Measurements from ENCODE around the gene PREX1. TPM values are rescaled to one million over a fixed set of nuclear protein-coding genes. Genes with fewer than 3 reads are reported as not detected.

PREX1 gene
- total and polyA plus RNA-seq, 2 donors (not counting 3 experiments of a cell fraction or from before 2014, with no cell fraction given) = 51.3 to 72.9 TPM

DNA sequence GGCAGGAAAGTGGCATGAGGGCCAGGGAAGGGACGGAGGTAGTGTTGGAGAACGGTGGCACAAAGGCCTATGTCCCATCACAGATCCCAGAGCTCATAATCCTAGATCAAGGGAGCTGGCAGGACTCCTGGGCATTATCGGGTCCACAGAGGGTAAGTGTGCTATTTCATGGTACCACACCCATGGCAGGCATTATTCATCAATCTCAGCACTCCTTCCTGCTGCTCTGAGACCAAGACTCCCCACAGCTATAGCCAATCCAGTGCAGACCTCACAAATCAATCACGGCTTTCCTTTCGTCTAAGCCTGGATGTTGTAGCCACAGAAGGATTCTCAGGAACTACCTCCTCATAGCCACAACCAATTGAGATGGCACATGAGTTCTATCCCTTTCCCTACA, 187.9 kb downstream of the PREX1 start:
- BruUV-seq (replicated peaks) = no TSS peak
- dilution Hi-C loops (cut with MboI; ENCODE audit: extremely low pct_ligation_motif_present, low sequenced_read_pairs) (no loop called here), intact Hi-C loops (cut with micrococcal nuclease) (loop anchor here (5.0 kb wide), 1 partner anchor 342 kb away; no protein-coding TSS in a partner anchor)
- Histone ChIP-seq H3K4me3 (replicated peaks in 1 of 3; ENCODE audit: insufficient read depth in 1 of 3, low read depth in 1 of 3, low read length in 3 of 3) (no peak overlapping the region), H3K27ac (ENCODE audit: insufficient read depth, low read depth, low read length) (no peak overlapping the region), H3K36me3 (ENCODE audit: control insufficient read depth in 2 of 2, extremely low read depth in 1 of 2, insufficient read depth in 2 of 2, low read length in 2 of 2) (peaks cover 4 to 38% of the 10 kb centered on the region in 2 experiments), H3K79me2 (ENCODE audit: control insufficient read depth, insufficient read depth, low read length) (no peaks in the 10 kb centered on the region), H3K9me1 (replicated peaks; ENCODE audit: control insufficient read depth, extremely low read depth, insufficient read depth, low read length) (no peaks in the 10 kb centered on the region), H3K4me1 (ENCODE audit: control insufficient read depth, extremely low read depth, insufficient read depth, low read length) (peaks cover 16% of the 10 kb centered on the region), H4K20me1 (replicated peaks; ENCODE audit: control insufficient read depth, extremely low read depth, insufficient read depth, low read length) (no peaks in the 10 kb centered on the region), H3K27me3 (ENCODE audit: control insufficient read depth in 2 of 2, insufficient read depth in 2 of 2, low read length in 2 of 2) (no peaks in the 10 kb centered on the region), H3K9me3 (replicated peaks; ENCODE audit: control insufficient read depth, insufficient read depth, low read length) (no peaks in the 10 kb centered on the region), H3K4me2 (ENCODE audit: insufficient read depth, low read length) (no peak overlapping the region), H2AFZ (ENCODE audit: low read depth, low read length) (no peak overlapping the region), H3K9ac (replicated peaks; ENCODE audit: extremely low read depth, insufficient read depth, low read length) (no peak overlapping the region)
- TF ChIP-seq FOS (IDR thresholded peaks at IDR 0.05; ENCODE audit: borderline replicate concordance, insufficient read depth, low read length) = no peak
- TF ChIP-seq CTCF (IDR thresholded peaks at IDR 0.05; ENCODE audit: extremely low read depth in 1 of 2, insufficient read depth in 1 of 2, low read depth in 1 of 2, low read length in 2 of 2) = no peak
- no peak for TF ChIP-seq EZH2 (IDR thresholded peaks at IDR 0.05; ENCODE audit: borderline replicate concordance, low read depth, low read length, severe bottlenecking)
- no peak for TF ChIP-seq GATA2 (IDR thresholded peaks at IDR 0.05; ENCODE audit: insufficient read depth, insufficient read length, low read depth, low read length)
- no peak for TF ChIP-seq POLR2AphosphoS5 (IDR thresholded peaks at IDR 0.05; ENCODE audit: insufficient read depth, low read depth, low read length)
- TF ChIP-seq, protein P1, sequence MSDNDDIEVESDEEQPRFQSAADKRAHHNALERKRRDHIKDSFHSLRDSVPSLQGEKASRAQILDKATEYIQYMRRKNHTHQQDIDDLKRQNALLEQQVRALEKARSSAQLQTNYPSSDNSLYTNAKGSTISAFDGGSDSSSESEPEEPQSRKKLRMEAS (IDR thresholded peaks at IDR 0.05; ENCODE audit: insufficient read depth, insufficient read length) = no peak
- TF ChIP-seq POLR2A (IDR thresholded peaks at IDR 0.05; ENCODE audit: low read depth, low read length) = no peak
- no peak for TF ChIP-seq MYC (IDR thresholded peaks at IDR 0.05; ENCODE audit: low read depth, low read length)
- no peak for TF ChIP-seq JUN (IDR thresholded peaks at IDR 0.05; ENCODE audit: borderline replicate concordance, insufficient read depth, insufficient read length, low read depth)
- FAIRE-seq = no peak
- CTCF ChIA-PET = interaction anchor here (1.2 to 1.5 kb wide), 3 partner anchors 18 to 851 kb away, joined by 3 to 6 read pairs (median 3); no protein-coding TSS in a partner anchor
- DNase-seq (ENCODE audit: low read depth, low spot score) = no peak
- POLR2A ChIA-PET = no interaction called here
